WTC11 (cell line): ENCODE data around the gene MRO. TPM values are rescaled to one million over a fixed set of nuclear protein-coding genes. Genes with fewer than 3 reads are reported as not detected.

Experiments used
- ATAC-seq: fragments of 200-7000 bp; cut with Tn5 transposase; 2 replicates; pipeline ENCODE4 v1.10.0; 2021; ENCODE audit warnings: mild to moderate bottlenecking, moderate library complexity
- CTCF ChIA-PET: fragments of 300-600 bp; sonication (Branson Sonifier 250); formaldehyde crosslinking; loops from one replicate; lab custom pipeline; 2021; ENCODE audit warnings: antibody characterized with exemption; lab: Charles Lee
- POLR2A ChIA-PET: fragments of 350-600 bp; sonication (Branson Sonifier 250); formaldehyde crosslinking; loops from one replicate; lab custom pipeline; 2021; ENCODE audit warnings: antibody characterized with exemption; lab: Charles Lee
- DNase-seq: peaks from one replicate; pipeline ENCODE4 v3.0.0; 2021; ENCODE audit warnings: low spot score
- H3K27ac Mint-ChIP-seq: 2 replicates; pipeline ENCODE4 v1.8.0; 2021; ENCODE audit warnings: mixed read lengths
- H3K27me3 Mint-ChIP-seq: 2 replicates; pipeline ENCODE4 v1.8.0; 2021; ENCODE audit warnings: low read depth, mild to moderate bottlenecking, moderate library complexity, mixed read lengths
- H3K36me3 Mint-ChIP-seq: 2 replicates; pipeline ENCODE4 v1.8.0; 2021; ENCODE audit warnings: mixed read lengths
- H3K4me1 Mint-ChIP-seq: 2 replicates; pipeline ENCODE4 v1.8.0; 2022; ENCODE audit warnings: mixed read lengths
- H3K4me3 Mint-ChIP-seq: 2 replicates; pipeline ENCODE4 v1.8.0; 2021; ENCODE audit warnings: mild to moderate bottlenecking, moderate library complexity, mixed read lengths
- H3K9me3 Mint-ChIP-seq: 2 replicates; pipeline ENCODE4 v1.8.0; 2021; ENCODE audit warnings: mixed read lengths
- AFF4 ChIP-seq: sonication (generic); formaldehyde crosslinking; IDR thresholded peaks from 2 replicates; pipeline ENCODE4 v1.8.1; 2023; ENCODE audit warnings: mild to moderate bottlenecking, missing genetic modification reagents, borderline replicate concordance
- CBFB ChIP-seq: sonication (generic); formaldehyde crosslinking; IDR thresholded peaks from 2 replicates; pipeline ENCODE4 v1.8.1; 2022; ENCODE audit warnings: mild to moderate bottlenecking, low read depth, missing genetic modification reagents
- CREB1 ChIP-seq: sonication (generic); formaldehyde crosslinking; IDR thresholded peaks from 2 replicates; pipeline ENCODE4 v1.8.0; 2023; ENCODE audit warnings: mild to moderate bottlenecking, missing genetic modification reagents
- CREM ChIP-seq: sonication (generic); formaldehyde crosslinking; IDR thresholded peaks from 2 replicates; pipeline ENCODE4 v1.8.1; 2022; ENCODE audit warnings: mild to moderate bottlenecking, missing genetic modification reagents, moderate library complexity
- EMX1 ChIP-seq: fragments of 250-450 bp; sonication (Bioruptor Pico); IDR thresholded peaks from 2 replicates; pipeline ENCODE4 v1.8.0; 2021; ENCODE audit warnings: mild to moderate bottlenecking
- IRF2 ChIP-seq: sonication (generic); formaldehyde crosslinking; IDR thresholded peaks from 2 replicates; pipeline ENCODE4 v1.8.0; 2022; ENCODE audit warnings: low read depth, missing genetic modification reagents, borderline replicate concordance
- JAZF1 ChIP-seq: fragments of 250-450 bp; sonication (Bioruptor Pico); IDR thresholded peaks from 2 replicates; pipeline ENCODE4 v1.9.0; 2021; ENCODE audit warnings: moderate library complexity, mild to moderate bottlenecking, inconsistent platforms
- MYBL2 ChIP-seq: sonication (generic); formaldehyde crosslinking; IDR thresholded peaks from 2 replicates; pipeline ENCODE4 v1.8.1; 2023; ENCODE audit warnings: mild to moderate bottlenecking, moderate library complexity, missing genetic modification reagents
- PRRX2 ChIP-seq: fragments of 250-450 bp; sonication (Bioruptor Pico); IDR thresholded peaks from 2 replicates; pipeline ENCODE4 v1.8.0; 2021; ENCODE audit warnings: mild to moderate bottlenecking
- SMAD4 ChIP-seq: sonication (generic); formaldehyde crosslinking; IDR thresholded peaks from 2 replicates; pipeline ENCODE4 v1.8.0; 2022; ENCODE audit warnings: mild to moderate bottlenecking, missing genetic modification reagents
- STAT6 ChIP-seq: sonication (generic); formaldehyde crosslinking; conservative IDR thresholded peaks from 2 replicates; pipeline ENCODE4 v1.8.1; 2023; ENCODE audit warnings: mild to moderate bottlenecking, low read depth, missing genetic modification reagents, moderate library complexity
- TEAD1 ChIP-seq: sonication (generic); formaldehyde crosslinking; IDR thresholded peaks from 2 replicates; pipeline ENCODE4 v1.8.0; 2022; ENCODE audit warnings: mild to moderate bottlenecking, missing genetic modification reagents
- ZBTB21 ChIP-seq: sonication (generic); formaldehyde crosslinking; IDR thresholded peaks from 2 replicates; pipeline ENCODE4 v1.8.1; 2023; ENCODE audit warnings: mild to moderate bottlenecking, missing genetic modification reagents, borderline replicate concordance
- ZNF219 ChIP-seq: sonication (generic); formaldehyde crosslinking; IDR thresholded peaks from 2 replicates; pipeline ENCODE4 v1.8.0; 2023; ENCODE audit warnings: missing genetic modification reagents, mild to moderate bottlenecking, borderline replicate concordance
- ZNF263 ChIP-seq: sonication (generic); formaldehyde crosslinking; IDR thresholded peaks from 2 replicates; pipeline ENCODE4 v1.8.1; 2022; ENCODE audit warnings: low read depth, mild to moderate bottlenecking, moderate library complexity, missing genetic modification reagents
- ZNF317 ChIP-seq: sonication (generic); formaldehyde crosslinking; IDR thresholded peaks from 2 replicates; pipeline ENCODE4 v1.8.1; 2023; ENCODE audit warnings: low read depth, mild to moderate bottlenecking, moderate library complexity, missing genetic modification reagents, borderline replicate concordance
- total RNA-seq: library from RNA; stranded (reverse); gene quantifications from 3 replicates; pipeline ENCODE4 v1.2.3, GENCODE V29; 2021
- TF ChIP-seq, protein P1 (sequence below): sonication (generic); formaldehyde crosslinking; IDR thresholded peaks from 2 replicates; pipeline ENCODE4 v1.8.1; 2023; ENCODE audit warnings: mild to moderate bottlenecking, missing genetic modification reagents, moderate library complexity
- TF ChIP-seq, protein P2 (sequence below): sonication (generic); formaldehyde crosslinking; IDR thresholded peaks from 2 replicates; pipeline ENCODE4 v1.8.1; 2023; ENCODE audit warnings: mild to moderate bottlenecking, moderate library complexity, missing genetic modification reagents
- TF ChIP-seq, protein P3 (sequence below): fragments of 250-450 bp; sonication (Bioruptor Pico); IDR thresholded peaks from 2 replicates; pipeline ENCODE4 v1.9.0; 2021; ENCODE audit warnings: moderate library complexity, mild to moderate bottlenecking, inconsistent platforms, borderline replicate concordance
- TF ChIP-seq, protein P4 (sequence below): sonication (generic); formaldehyde crosslinking; IDR thresholded peaks from 2 replicates; pipeline ENCODE4 v1.8.0; 2022; ENCODE audit warnings: mild to moderate bottlenecking, missing genetic modification reagents

The MRO gene
- total RNA-seq, 1 experiment from 2014 or later, result 2.1 TPM

GRCh38 chr18:50790241-50790640, 29.6 kb downstream of the MRO start (continued):
- TF ChIP-seq STAT6 (CRISPR knock-in tag) (no peak), PRRX2 (CRISPR knock-in tag) (no peak)

DNA sequence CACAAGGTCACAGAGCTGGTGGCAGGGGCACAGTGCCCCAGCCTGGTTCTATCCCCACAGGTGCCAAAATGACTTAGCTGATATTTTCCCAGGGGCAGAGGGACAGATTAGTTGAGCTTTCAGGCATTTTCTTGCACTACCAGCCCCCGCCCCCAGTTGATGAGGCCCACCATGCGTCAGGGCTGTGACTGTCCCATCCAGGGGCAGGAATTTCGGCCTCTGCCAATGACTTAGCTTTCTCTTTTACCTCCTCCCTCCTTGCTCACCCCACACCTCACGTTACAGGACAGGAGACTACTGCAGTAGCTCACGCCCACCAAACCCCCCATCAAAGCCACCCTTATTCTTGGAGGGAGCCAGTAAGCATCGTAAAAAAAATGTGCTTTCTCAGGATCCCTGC, 31.5 kb downstream of the MRO start:
- H3K27ac Mint-ChIP-seq, result no peak overlapping the region
- no peaks in the 10 kb centered on the region for H3K9me3 Mint-ChIP-seq
- TF ChIP-seq ZNF219 (CRISPR knock-in tag) (no peak), CREM (CRISPR knock-in tag) (no peak), IRF2 (no peak), CBFB (no peak), TEAD1 (CRISPR knock-in tag) (no peak), EMX1 (CRISPR knock-in tag) (no peak), CREB1 (CRISPR knock-in tag) (no peak), ZNF263 (CRISPR knock-in tag) (no peak), ZNF317 (CRISPR knock-in tag) (no peak), ZBTB21 (no peak), SMAD4 (CRISPR knock-in tag) (no peak), JAZF1 (CRISPR knock-in tag) (no peak), AFF4 (no peak), MYBL2 (CRISPR knock-in tag) (no peak)
- TF ChIP-seq, protein P1, sequence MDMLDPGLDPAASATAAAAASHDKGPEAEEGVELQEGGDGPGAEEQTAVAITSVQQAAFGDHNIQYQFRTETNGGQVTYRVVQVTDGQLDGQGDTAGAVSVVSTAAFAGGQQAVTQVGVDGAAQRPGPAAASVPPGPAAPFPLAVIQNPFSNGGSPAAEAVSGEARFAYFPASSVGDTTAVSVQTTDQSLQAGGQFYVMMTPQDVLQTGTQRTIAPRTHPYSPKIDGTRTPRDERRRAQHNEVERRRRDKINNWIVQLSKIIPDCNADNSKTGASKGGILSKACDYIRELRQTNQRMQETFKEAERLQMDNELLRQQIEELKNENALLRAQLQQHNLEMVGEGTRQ (CRISPR knock-in tag), result no peak
- TF ChIP-seq, protein P2, sequence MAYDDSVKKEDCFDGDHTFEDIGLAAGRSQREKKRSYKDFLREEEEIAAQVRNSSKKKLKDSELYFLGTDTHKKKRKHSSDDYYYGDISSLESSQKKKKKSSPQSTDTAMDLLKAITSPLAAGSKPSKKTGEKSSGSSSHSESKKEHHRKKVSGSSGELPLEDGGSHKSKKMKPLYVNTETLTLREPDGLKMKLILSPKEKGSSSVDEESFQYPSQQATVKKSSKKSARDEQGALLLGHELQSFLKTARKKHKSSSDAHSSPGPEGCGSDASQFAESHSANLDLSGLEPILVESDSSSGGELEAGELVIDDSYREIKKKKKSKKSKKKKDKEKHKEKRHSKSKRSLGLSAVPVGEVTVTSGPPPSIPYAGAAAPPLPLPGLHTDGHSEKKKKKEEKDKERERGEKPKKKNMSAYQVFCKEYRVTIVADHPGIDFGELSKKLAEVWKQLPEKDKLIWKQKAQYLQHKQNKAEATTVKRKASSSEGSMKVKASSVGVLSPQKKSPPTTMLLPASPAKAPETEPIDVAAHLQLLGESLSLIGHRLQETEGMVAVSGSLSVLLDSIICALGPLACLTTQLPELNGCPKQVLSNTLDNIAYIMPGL (CRISPR knock-in tag), result no peak
- TF ChIP-seq, protein P3, sequence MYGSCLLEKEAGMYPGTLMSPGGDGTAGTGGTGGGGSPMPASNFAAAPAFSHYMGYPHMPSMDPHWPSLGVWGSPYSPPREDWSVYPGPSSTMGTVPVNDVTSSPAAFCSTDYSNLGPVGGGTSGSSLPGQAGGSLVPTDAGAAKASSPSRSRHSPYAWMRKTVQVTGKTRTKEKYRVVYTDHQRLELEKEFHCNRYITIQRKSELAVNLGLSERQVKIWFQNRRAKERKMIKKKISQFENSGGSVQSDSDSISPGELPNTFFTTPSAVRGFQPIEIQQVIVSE (CRISPR knock-in tag), result no peak
- TF ChIP-seq, protein P4, sequence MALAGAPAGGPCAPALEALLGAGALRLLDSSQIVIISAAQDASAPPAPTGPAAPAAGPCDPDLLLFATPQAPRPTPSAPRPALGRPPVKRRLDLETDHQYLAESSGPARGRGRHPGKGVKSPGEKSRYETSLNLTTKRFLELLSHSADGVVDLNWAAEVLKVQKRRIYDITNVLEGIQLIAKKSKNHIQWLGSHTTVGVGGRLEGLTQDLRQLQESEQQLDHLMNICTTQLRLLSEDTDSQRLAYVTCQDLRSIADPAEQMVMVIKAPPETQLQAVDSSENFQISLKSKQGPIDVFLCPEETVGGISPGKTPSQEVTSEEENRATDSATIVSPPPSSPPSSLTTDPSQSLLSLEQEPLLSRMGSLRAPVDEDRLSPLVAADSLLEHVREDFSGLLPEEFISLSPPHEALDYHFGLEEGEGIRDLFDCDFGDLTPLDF (CRISPR knock-in tag), result no peak
- TF ChIP-seq, all 79 proteins: peak for 0
- no peak overlapping the region for H3K4me3 Mint-ChIP-seq
- CTCF ChIA-PET, result interaction anchor here (1.1 to 3.4 kb wide), 2 partner anchors 18 to 126 kb away, joined by 4 to 23 read pairs; no protein-coding TSS in a partner anchor
- POLR2A ChIA-PET, result interaction anchor here (0.6 kb wide), 1 partner anchor 880 kb away, joined by 5 read pairs; no protein-coding TSS in a partner anchor
- peaks cover 18% of the 10 kb centered on the region for H3K4me1 Mint-ChIP-seq
- ATAC-seq (peak; percentile 50), DNase-seq (no peak)
- no peaks in the 10 kb centered on the region for H3K36me3 Mint-ChIP-seq
- no peaks in the 10 kb centered on the region for H3K27me3 Mint-ChIP-seq
